Stimulated activated CD8-positive, alpha-beta memory T cell treated with anti-CD3 and anti-CD28 coated beads, Interleukin-7, amount 100 ng/mL, for 24 hours (primary cell): ENCODE measurements around the gene ATP11A.
"Not testable (repeated sequence)": the region's sequence is repeated elsewhere in the genome, so short reads cannot be mapped to it uniquely, and the experiment has no call there.

Experiments
- DNase-seq: peaks from one replicate; pipeline ENCODE4 v3.0.0-alpha.2; 2020; ENCODE audit warnings: low read depth

Gene ATP11A

GRCh38 chr13:112840472-112841302, 150.8 kb downstream of the ATP11A start:
- DNase-seq, result no peak

GRCh38 chr13:112841303-112842015, 151.6 kb downstream of the ATP11A start:
- DNase-seq, result not testable (repeated sequence)

DNA sequence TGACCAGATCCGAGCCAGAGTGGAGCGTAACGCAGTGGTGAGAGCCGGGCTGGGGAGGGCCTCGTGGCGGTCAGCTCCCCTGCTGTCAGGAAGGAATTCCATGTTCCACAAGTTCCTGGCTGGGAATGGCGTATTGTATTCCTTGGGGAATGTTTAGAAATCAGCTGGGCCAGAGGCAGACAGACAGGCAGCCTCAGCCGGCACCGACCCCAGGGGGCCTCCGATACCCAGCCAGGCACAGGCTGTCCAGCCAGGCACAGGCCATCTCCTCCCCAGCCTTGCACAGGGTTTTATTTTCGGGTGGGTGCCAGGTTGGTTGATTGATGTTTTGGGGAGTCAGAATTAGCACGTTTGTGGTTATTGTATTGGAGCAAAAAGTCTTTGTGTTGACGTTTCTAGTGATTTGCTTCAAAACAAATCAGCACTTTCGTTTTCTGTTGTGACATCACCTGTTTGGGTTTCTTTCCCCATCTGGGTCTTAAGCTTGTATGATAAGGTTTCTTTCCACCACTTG, 152.6 kb downstream of the ATP11A start:
- no peak for DNase-seq

DNA sequence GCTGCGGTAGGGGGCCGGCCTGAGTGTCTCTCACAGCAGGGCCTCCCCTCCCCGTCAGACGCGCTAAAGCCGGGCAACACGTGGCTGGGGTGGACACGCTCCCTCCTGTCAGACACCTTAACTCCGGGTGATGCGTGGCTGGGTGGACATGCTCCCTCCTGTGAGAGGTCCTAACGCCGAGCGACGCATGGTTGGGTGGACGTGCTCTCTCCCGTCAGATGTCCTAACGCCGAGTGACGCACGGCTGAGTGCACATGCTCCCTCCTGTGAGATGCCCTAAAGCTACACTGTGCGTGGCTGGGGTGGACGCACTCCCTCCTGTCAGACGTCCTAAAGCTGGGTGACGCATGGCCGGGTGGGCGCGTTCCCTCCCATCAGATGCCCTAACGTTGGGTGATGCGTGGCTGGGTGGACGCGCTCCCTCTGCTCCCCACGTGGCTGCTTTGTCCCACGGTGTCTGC, 153.1 kb downstream of the ATP11A start:
- no peak for DNase-seq

- no peak for DNase-seq
Measured at GRCh38 chr13:112843392-112844111, 153.7 kb downstream of the ATP11A start.

DNA sequence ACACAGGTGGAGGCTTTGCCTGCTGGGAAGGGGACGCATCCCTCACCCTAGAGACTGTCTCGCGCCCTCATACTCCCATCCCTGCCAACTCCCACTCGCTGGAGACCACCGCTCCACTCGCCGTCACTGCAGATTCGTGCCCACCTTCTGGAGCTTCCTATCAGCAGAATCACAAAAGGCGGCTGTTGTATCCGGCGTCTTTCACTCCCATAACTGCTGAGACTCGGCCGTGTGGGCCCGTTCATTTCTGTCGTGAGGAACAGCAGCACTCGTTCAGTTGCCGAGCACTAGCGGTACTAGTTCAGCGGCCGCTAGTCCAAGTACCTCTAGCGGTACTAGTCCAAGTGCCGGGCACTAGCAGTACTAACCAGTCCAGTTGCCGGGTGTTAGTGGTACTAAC, 154.6 kb downstream of the ATP11A start:
- no peak for DNase-seq

DNA sequence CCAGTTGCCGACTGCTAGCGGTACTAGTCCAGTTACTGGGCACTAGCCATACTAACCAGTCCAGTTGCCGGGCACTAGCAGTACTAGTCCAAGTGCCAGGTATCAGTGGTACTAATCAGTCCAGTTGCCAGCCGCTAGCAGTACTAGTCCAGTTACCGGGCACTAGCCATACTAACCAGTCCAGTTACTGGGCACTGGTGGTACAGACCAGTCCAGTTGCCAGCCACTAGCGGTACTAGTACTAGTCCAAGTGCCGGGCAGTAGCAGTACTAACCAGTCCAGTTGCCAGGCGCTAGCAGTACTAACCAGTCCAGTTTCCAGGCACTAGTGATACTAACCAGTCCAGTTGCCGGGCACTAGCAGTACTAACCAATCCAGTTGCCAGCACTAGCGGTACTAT, 155.0 kb downstream of the ATP11A start:
- DNase-seq, result no peak

- DNase-seq, result no peak
Measured at GRCh38 chr13:112845511-112846144, 155.8 kb downstream of the ATP11A start.

- no peak for DNase-seq
Measured at GRCh38 chr13:112846411-112847115, 156.7 kb downstream of the ATP11A start.

DNA sequence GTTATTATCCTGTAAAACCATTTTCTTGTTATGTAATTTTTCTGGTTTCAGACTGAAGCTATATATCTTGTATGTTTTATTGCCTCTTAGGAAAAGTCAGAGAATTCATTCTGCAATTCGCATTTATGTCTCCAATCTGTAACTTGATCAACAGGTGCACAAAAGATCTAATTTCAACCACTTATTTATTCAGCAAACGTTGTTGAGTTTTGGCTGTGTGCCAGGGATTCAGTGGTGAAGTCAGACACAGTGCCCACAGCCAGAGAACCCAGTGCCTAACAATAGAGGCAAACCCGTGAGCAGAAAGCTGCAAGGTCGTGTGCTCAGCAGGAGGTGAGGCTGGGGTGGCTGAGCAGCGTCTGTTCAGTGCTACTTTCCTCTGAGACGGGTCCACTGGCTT, 159.7 kb downstream of the ATP11A start:
- DNase-seq, result no peak

- no peak for DNase-seq
Measured at GRCh38 chr13:112850273-112850672, 160.4 kb downstream of the ATP11A start.

- DNase-seq, result no peak
Measured at GRCh38 chr13:112851107-112852038, 161.5 kb downstream of the ATP11A start.

DNA sequence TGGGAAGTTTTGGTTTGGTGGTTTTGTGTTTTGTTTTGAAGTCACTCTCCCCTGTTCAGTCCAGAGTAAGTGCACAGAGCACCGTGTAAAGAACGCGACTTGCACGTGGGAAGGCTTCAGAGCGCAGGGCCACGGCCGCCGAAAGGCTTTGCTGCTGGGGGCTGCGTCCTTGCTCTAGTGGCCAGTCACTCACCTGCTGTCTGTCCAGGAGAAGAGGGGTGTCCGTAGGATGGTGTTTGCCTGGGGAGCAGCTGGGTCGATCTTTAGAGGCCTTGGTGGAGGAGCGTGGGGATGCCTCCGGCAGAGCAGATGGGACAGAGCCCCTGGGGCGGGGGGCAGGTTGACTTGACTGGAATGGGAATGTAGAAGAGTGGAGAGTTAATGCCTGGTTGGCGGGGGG, 162.6 kb downstream of the ATP11A start:
- DNase-seq, result no peak

DNA sequence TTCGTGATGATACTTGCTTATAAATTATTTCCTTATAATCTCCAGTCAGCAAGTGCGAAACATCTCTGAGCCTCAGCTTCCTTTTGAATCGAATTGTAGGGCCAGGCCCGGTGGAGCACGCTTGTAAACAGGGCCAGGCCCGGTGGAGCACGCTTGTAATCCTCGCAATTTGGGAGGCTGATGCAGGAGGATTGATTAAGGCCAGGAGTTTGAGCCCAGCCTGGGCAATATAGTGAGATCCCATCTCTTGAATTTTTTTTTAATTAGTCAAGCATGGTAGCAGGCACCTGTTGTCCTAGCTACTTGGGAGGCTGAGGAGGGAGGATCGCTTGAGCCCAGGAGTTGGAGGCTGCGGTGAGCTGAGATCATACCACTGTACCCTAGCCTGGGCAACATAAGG, 163.0 kb downstream of the ATP11A start:
- DNase-seq, result no peak

GRCh38 chr13:112854321-112854720, 164.5 kb downstream of the ATP11A start:
- DNase-seq, result no peak

GRCh38 chr13:112855859-112856258, 166.0 kb downstream of the ATP11A start:
- DNase-seq, result no peak

DNA sequence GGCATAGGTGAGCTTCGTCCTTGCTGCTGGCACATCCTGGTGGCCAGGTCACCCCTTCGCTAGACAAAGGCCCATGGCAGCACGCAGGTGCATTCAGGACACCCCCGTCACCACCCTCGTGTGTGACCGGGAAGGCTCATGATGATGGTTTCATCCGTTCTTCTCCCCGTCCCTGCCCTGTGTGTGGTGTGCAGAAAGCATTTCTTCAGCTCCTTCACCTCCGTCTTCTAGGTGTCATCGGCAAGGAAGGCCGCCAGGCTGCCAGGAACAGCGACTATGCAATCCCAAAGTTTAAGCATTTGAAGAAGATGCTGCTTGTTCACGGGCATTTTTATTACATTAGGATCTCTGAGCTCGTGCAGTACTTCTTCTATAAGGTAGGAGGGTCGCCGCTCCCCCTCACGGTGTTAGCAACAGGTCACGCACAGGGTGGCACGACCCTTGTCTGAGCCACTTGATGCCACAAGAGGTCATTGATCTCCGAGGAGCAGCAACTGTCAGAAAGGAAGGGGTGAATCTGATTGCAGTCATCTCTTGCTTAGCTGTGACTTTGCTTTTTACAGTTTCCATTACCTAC, 168.2 kb downstream of the ATP11A start:
- DNase-seq, result no peak

DNA sequence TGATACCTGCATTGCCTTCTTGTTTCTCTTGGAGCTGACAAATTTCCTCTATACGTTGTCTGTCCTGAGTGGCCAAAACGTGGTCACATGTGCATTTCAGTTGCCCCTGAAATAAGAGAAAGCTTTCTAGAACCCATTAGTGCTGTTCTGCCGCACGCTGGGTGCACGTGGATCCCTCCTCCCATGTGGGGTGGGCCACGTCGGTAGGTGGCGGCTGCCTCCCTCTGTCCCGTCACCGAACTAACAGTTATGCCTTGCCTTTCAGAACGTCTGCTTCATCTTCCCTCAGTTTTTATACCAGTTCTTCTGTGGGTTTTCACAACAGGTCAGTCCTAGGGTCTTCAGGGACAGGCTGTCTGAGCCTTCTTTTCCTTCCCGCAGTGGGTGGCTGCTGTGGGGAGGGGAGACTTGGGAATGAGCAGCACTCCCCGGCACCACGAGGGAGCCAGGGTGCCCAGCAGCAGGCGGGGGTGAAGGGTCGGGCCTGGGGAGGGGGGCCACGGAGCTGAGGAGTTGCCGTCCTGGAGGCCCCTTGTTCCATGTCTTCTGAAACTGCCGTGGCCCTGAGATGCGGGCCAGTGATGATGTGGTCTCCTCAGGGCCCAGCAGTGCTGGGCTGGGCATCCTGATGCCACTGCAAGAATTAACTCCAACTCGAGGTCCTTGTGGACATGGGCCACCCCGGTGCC, 169.4 kb downstream of the ATP11A start:
- DNase-seq, result no peak

DNA sequence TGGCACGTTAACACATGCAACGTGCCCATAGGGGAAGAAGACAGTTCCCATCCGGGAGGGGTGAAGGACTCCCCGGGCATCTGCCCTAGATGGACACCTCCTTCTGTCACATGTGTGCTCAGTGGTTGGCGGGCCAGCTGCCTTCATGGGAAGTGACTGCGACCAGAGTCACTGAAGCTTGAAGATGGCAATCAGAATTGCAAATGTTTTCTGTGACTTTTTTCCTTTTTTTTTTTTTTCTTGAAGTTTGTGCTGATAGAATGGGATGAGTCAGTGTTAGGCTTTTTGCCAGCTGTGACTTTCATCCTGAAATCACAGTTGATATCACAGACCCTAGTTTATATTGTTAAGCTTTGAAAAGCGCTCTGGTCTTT, 170.0 kb downstream of the ATP11A start:
- DNase-seq, result no peak
